ENCODE results near the gene CABCOCO1.

GRCh38 chr10:61620506-61620905 is 42.2 kb upstream of the CABCOCO1 start:
- no peak for TF ChIP-seq CTCF (conservative IDR thresholded peaks at IDR 0.05 in 1 of 2, IDR thresholded peaks at IDR 0.05 in 1 of 2; ENCODE audit: extremely low read depth in 1 of 2, insufficient read depth in 1 of 2, low read depth in 1 of 2, low read length in 2 of 2)
- no peak for TF ChIP-seq EZH2 (IDR thresholded peaks at IDR 0.05; ENCODE audit: borderline replicate concordance, low read length)

Measured in mammary epithelial cell (primary cell).